Activated CD4-positive, alpha-beta T cell treated with anti-CD3 and anti-CD28 coated beads, Interleukin-2, Interleukin-6, amounts not matched to agents 100 ng/mL and 50 ng/mL, durations not matched to agents 16 hours and 8 hours (primary cell): ENCODE results near the gene SPOCK1.

Experiments used
- DNase-seq: peaks from one replicate; pipeline ENCODE4 v3.0.0-alpha.2; 2020

SPOCK1 gene

DNA sequence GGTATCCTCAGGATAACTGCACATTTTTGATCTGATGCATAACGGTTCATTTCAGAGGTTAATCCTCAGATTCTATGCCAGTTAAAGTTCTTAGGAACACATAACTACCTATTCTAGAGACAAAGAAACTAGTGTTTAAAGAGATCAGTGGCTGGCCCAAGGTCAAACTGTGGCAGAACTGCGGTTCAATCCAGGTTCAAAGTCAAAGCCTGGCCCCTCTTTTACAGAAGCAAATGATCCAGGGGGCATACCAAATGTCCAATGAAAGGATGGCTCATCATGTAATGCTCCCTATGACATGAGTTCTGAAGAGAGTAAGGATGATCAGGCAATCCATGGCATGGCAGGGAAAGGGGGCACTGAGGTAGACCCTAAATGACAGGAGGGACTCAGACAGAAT, 283.3 kb downstream of the SPOCK1 start:
- DNase-seq = no peak

DNA sequence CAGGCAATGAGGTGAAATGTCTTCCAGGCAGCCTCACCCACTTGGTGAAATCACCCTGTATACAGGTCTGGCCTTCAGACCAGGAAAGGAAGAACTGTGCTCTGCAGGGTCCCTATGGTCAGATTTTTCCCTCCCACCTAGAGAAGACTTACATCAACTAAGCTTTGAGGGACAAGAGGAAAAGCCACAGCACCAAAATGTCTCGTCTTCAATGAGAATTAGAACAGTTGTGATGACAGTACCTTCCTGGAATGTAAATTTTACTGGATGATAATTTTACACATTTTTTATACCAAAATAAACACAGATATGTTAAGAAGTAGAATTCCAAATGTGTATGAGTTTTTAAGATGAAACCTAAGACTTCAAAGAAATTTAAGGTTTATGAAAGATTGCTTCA, 283.9 kb downstream of the SPOCK1 start:
- no peak for DNase-seq

DNA sequence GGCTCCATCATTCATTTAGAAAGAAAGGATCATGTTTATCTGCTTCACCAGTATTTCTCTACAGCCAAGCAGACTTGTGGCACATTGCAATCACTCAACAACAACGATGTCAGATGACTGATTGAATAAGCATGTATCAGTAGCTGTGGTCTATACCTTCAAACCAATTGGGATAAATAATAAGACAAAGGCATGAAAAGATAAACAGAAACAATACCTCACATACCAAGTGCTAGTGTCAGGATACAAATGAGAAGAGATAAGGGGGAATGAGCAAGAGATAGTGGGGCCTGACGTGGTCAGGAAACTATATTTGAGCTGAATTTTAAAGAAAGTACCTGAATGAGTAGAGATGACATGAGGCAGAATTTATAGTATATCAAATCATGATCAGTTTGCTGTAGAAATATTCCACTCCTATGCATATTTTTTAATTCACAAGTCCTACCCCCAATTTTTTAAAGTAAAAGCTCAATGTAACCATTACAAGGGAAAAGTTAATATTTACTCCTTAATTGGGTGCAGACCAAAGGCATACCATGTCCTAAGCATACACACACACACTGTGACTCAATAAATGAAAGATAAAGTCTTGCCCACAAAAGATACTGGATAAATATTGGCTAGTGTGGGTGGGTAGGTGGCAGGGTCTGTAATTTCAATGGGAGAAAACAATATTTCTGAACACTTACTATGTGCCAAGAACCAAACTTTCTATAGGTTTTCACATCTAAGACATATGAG, 284.5 kb downstream of the SPOCK1 start:
- no peak for DNase-seq

DNA sequence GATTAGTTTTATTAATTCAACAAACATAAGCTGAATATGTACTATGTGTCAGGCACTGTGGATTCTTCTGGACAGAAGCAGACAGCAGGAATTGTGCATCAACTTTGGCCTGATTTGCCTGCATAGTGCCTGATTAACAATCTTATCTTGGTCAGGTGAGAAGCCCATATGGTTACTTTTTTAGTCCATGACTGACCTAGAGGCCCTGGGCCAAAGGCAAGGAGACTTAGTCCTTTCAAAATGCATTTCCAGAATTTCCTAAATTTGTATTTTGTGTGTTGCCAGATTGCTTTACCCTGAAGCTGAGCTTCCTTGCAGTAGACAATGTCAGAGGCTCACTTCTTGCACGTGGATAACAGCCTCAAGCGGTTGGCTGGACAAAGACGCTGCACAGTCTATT, 286.7 kb downstream of the SPOCK1 start:
- DNase-seq = no peak

DNA sequence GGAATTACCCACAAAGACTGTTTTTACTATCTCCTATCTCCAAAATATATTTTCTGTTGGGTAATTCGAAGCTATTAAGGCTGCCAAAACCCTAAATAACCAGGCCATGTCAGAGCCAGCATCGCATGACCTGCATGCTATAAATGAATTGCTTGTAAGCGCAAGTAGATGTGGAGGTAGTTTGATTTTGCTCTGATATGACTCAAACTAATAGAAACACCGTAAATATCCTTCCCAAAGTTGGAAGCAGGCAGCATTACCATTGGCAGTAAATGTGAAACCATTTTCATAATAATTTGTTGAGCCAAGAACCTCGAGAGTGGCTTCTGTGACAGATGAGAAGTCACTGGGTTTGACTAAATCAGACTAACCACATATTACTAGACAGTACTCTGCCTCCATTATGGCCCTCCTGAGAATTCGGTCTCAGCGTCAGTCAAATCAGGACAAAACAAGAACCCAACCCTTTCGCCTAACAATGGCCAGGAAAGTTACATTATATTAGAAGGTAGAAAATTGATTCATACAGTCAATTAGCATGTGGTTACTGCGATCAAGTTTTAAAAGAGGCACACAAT, 289.8 kb downstream of the SPOCK1 start:
- no peak for DNase-seq

DNA sequence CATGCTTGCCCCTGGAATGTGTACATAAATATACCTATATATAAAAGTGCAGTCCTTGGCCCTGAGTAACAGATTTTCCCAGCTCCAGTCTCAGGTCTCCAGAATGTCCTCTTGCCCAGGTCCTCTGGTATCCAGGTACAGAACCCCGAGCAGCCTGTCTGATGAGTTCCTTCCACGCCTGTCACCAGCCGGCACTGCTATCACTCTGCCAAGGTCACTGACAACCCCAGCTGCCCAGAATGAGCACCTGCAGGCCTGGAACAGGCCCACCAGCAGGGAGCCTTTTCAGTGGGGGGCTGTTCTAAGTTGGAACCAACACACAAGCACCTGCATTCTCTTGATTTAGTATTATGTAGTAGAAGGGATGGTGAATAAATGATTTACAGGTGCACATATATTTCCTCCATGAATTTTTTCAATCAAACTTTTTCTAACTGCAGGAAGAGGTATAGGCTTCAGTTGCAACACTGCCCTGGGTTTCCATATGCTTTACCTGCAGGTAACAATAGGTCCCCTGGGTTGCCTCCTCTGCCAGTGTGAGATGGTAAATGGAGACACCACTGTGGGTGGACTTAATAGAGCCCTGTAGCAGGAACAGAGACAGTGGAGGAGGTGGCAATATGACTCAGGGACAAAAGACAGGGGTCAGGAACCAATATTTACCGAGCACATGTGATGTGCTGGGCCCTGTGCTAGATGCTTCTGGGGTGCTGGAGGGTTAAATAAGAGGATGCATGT, 291.9 kb downstream of the SPOCK1 start:
- no peak for DNase-seq

DNA sequence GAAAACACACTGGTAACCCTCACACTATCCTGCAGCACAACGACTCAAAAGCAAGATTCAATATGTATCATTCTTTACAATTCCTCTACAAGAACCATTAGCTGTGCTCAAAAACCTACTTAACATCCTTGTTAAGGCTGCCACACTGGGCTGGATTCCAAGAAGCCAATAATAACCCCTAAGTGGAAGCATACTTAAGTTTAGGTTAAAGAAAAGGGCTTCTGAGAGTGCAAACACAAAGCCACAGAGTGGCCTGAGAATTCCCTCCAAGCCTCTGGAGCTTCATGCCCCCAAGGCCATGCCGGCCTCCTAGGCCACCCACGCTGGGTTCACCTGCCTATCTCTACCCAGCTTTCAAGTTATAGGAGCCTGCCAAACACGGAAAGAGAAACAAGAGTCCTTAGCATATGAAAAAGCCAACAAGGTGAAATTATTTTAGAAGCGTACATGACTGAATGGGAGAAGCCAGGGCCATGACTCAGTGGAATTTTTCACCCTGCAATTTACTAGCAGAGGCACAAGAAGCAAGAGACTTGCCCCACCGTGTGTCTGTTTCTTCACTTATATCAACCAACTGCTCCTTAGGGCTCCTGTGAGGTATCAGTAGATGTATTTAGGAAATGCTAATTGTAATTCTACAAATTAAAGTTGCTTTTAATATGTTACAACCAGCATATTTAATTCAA, 293.0 kb downstream of the SPOCK1 start:
- no peak for DNase-seq

DNA sequence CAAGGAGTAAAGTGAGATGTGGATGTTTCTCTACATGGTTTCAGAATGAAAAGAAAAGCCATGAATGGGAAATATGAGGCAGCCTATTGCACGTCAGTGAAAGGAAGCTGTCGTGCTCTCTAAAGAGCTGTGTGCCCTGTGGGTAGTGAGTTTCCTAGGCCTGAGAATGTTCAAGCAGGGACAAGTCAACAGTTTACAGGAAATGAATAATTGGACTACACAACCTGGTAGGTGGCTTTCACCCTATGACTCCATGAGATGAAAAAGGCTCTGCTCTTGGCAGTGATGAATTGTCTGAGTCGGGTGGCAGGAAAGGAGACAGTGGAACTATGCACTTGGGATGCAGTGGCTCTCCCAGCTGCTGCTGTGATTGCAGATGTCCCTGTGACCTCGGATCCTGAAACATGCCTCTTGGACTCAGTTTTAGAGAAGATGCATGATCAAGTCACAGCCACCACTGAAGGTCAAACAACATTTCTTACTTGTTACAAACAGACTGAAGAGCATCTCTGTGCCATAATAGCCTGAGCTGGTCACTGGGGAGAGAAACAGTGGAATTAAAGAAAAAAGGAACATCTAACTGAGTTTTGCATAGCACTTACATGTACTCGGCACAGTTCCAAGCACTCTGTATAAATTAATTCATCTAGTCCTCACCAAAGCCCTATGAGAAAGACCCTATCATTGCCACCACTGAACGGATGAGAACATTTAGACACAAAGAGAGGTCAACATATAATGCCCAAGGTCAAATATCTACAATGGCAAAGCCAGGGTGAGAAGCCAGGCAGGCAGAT, 293.7 kb downstream of the SPOCK1 start:
- DNase-seq = no peak

DNA sequence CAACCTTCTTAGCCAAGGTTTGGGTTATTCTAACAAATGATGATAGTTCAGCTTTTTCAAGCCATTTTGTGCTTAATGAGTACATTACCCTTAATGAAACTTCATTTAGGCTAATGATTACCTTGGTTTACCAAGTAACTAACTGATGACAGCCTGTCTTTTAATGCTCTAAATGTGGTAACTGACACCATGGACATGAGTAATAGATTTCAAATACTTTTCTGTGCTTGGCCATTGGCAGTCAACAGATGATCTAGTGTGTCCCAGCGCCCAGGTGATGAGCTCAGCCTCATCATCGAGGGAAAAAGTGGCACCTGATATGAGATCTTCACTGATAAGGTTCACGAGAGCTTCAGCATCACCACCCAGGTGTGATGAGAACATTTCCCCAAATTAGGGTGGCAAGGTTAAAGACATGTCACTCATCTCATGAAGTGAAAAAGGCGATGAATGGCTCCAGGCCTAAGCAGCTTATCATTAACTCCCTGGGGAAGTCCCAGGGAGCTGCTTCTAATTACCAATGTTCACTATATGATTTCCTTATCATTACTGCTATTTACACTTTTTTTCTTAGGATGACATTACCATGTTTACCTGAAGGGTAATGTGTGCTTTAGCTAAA, 296.0 kb downstream of the SPOCK1 start:
- DNase-seq = no peak

DNA sequence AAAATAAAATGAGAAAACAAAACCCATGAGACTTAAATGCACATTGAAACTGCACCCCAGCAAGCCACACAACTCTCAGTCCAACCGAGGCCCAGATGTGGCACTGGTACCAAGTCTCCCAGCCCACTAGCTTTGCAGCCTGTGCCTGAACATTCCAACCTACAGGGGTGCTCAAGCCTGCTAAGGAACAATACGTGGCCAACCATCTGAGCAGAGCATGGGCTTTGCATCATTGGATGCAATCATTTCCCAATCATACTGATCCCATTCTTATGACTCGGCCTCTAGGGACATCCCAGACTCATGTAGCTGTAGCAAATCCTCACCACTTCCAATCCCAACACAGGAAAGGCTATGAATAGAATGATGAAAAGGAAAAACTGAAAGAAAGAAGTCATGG, 297.2 kb downstream of the SPOCK1 start:
- no peak for DNase-seq

DNA sequence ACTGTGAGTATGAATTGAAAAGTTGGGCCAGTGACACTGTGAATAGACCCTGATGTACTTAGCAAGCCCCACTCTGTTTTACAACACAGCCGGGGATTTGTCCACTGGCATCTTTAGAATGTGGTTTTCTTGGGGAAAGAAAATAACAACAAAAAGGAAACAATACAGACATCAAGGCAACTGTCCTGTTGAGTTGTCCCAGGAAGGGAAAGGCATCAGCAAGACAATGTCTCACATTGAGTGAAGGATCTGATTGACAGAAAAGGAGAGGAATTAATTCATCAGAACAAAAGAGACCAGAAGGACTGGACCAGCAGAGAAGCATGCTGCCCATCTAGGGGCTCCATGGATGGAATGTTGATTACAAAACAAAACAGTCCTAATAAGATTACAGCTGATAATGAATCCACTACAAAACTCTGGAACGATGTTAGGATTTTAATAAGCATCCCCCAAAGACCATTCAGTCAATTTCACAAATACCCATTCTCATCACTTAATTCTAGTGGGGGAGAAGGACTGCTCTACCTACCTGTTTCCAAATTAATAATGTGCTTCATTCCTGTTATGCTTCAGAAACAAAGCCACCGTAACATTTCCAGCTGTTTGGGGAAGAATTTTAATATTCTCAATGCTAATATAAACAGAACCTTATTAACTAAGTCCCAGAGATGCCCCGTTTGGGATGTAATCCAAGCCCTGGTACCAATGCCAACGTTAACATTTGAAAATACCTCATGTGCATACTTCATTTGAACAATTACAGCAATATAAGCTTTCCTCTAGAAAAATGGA, 298.0 kb downstream of the SPOCK1 start:
- DNase-seq = no peak

DNA sequence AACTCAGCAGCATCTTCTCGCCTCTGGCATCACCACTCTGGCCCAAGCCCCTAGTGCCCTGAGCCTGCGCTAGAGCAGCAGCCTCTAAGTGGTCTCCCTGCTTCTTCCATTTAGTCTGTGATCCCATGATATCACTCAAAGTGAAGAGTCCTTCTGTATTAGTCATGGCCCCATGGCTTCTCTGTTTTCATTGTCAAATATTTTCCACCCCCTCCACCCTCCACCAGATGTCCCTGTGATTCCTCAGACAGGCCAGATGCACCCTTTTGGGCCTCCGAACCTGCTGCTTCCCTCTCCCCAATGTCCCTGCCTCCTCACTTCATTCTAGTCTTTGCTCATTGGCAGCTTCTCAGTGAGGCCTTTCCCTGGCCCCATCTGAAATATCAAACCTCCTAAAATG, 299.2 kb downstream of the SPOCK1 start:
- no peak for DNase-seq

DNA sequence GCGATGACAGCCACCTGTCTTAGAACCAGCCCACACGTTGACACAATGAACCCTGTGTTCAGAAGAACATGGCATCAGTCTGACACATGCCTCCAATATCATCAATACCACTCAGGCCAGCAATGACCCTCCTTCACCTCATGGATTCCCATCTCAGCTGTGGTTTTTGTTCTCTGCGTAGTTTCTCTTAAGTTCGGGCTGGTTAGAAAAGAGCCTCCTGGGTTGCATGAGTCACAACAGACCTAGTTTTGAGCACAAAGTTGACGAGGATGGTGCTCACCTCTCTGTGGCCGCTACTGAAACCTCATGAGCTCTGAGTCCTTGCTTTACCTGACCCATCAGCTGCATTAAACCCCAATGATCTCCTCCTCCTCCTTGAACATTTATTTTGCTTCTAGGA, 299.9 kb downstream of the SPOCK1 start:
- no peak for DNase-seq

DNA sequence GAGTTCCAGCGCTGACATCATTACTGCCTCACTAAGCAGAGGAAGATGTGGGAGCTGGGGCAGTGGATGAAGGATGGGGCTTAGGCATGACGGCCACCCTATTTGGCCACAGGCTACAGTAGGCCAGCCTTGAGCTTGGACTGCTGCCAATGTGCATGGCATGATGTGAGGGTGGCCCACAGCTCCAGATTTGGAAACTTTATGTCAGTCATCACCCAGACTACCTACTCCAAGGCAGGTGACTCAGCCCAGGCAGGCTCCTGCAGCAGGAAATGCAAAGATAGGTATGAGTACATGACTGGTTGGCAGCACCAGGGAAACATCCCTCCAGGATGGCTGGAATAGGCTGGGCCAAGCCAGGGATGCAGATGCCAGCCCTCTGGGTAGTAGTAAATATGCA, 303.6 kb downstream of the SPOCK1 start:
- DNase-seq = no peak

DNA sequence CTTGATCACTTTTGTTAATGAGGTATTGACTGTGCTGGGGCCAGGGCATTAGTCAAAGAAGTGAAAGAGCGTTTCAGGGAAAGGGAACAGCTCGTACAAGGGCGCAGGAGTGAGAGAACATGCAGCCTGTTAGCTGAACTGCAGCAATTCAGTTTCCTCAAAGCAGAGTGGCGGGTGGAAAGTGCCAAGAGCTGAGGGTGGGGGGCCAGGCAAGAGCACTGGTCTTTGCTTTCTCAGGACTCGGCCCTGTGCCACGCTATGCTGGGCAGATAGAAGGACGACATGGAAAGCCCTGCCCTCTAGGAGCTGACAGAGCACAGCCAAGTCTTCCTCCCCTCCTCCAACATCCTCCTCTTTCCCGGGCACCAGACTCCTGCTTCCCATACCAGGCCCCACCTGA, 304.8 kb downstream of the SPOCK1 start:
- no peak for DNase-seq

DNA sequence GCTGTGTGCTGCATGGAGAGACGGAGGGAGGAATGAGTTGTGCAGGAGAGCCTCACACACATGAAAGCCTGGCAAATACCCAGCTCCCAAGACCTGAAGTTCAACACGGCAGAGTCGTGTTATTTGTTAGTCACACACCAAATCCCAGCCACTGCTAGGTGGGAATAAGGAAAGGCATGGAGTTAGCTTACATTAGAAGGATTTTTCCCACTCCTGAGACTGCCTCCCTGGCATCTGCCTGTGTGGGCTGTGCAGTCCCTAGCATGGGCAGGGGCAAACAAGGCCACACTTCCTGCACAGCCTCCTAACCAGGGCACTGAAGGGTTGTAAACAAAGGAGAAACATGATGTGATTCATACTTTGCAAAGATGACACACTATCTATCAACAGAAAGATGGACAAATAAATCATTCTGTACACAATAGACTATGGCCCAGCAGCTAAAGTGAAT, 306.8 kb downstream of the SPOCK1 start:
- DNase-seq = no peak

DNA sequence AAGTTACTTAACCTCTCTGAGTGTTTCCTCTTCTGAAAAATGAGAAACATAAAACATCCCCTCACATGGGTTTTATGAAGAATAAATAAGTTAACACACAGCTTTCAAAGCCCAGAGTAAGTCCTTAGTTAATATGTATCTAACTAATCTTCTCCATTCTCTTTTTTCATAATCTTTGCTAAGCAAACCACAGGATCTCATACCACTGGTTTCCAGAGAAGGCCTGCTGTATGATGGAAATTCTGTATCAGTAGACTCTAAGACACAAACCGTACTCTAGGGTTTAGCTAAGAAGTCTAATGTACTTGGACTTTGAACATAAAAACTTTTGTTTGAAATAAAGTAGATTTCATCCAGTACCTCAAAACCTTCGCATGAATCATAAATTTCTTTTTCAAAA, 307.9 kb downstream of the SPOCK1 start:
- DNase-seq = no peak

DNA sequence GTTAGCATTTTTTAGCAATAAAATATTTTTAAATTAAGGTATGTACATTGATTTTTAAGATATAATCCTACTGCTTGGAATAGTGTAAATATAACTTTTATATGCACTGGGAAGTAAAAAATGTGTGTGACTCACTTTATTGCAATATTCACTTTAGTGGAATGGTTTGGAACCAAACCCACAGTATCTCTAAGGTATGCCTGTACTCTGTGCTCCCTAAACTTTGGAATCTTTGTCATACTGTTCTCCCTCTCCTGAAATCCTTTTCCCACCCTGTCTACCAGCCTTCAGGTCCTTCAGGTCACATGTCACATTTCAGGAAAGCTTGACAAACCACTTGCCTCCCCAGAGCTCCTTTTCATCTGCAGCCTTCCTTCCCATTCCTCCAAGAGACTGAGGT, 308.7 kb downstream of the SPOCK1 start:
- DNase-seq = no peak

DNA sequence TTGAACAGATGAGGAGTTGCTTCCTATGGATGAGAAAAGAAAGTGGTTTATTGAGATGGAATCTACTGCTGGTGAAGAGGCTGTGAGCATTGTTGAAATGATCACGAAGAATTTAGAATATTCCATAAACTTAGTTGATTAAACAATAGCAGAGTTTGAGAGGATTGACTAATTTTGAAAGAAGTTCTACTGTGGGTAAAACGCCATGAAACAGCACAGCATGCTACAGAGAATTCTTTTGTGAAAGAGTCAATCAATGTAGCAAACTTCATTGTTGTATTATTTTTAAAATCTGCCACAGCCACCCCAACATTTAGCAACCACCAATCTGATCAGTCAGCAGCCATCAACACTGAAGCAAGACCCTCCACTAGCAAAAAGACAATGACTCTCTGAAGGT, 309.1 kb downstream of the SPOCK1 start:
- no peak for DNase-seq

DNA sequence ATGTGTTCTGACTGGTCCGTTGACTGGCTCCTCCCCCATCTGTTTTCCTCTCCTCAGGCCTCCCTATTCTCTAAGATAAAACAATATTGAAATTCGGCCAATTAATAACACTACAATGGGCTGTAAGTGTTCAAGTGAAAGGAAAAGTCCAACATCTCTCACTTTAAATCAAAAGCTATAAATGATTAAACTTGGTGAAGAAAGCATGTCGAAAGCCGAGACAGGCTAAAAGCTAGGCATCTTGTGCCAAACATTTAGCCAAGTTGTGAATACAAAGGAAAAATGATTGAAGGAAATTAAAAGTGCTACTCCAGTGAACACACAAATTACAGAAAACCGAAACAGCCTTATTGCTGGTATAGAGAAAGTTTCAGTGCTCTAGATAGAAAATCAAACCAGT, 310.6 kb downstream of the SPOCK1 start:
- DNase-seq = no peak

DNA sequence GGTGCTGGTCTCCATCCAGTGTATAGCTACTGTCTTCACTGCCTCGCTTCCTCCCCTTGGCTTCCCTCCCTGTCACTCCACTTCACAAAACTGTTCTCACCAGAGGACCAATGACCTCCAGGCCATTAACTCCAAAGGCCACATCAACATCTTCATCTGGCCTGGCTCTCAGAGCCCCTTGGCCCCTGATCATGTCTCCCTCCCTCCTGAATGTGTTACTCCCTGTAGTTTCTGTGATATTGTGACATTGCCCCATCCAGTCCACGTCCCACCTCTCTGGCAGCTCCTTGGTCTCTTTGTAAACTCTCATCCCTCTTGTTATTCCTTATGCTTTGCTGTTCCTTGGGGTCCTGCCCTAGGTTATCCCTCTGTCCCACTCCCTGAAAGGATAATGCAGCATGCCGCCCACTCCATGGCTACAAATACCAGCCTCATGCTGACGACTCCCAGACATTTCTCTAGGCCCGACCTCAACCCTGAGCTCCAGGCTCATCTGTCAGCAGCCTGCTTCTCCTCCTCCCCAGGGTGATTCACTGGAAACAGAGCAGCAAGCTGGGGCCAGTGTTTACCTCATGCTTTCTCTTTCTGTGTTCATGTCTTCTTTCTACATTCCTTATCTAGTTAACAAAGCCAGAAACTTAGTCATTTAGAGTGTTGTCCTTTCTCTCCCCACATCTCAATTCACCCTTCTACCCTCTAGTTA, 312.2 kb downstream of the SPOCK1 start:
- DNase-seq = no peak
